Lower leg skin (tissue), 3 donors: Measurements from ENCODE around the gene YY1.

Source experiments
- CTCF ChIP-seq, 3 donors: fragments of 450-650 bp; IDR thresholded peaks; one replicate each; pipeline ENCODE4 v1.5.1; 2016; ENCODE audit warnings: antibody characterized with exemption in 3 of 3, mild to moderate bottlenecking in 3 of 3, moderate library complexity in 2 of 3
- POLR2A ChIP-seq, 2 donors: fragments of 450-650 bp; IDR thresholded peaks; one replicate each; pipeline ENCODE4 v1.6.1; 2016 to 2017; ENCODE audit warnings: antibody characterized with exemption in 2 of 2, mild to moderate bottlenecking in 1 of 2, moderate library complexity in 1 of 2

GRCh38 chr14:100202712-100203111, 36.2 kb upstream of the YY1 start:
- no peak for TF ChIP-seq CTCF (IDR thresholded peaks at IDR 0.05)
- no peak for TF ChIP-seq POLR2A (IDR thresholded peaks at IDR 0.05)
